Neural crest cell (in vitro differentiated cells): ENCODE measurements around the gene NFATC3. TPM values are rescaled to one million over a fixed set of nuclear protein-coding genes. Genes with fewer than 3 reads are reported as not detected.

Source experiments
- DNase-seq: peaks from one replicate; pipeline ENCODE4 v3.0.0; 2021; ENCODE audit warnings: low read depth, mixed read lengths, low spot score
- H3K27ac Mint-ChIP-seq: one replicate; pipeline ENCODE4 v1.8.0; 2021; ENCODE audit warnings: mild to moderate bottlenecking, mixed read lengths; ENCODE audit not compliant: unreplicated experiment
- H3K27me3 Mint-ChIP-seq: 2 replicates; pipeline ENCODE4 v1.8.0; 2021; ENCODE audit warnings: low read depth, mild to moderate bottlenecking, mixed read lengths
- H3K36me3 Mint-ChIP-seq: 2 replicates; pipeline ENCODE4 v1.8.0; 2021; ENCODE audit warnings: low read depth, mild to moderate bottlenecking, mixed read lengths
- H3K4me1 Mint-ChIP-seq: 2 replicates; pipeline ENCODE4 v1.8.0; 2021; ENCODE audit warnings: mixed read lengths
- H3K4me3 Mint-ChIP-seq: one replicate; pipeline ENCODE4 v1.8.0; 2021; ENCODE audit warnings: mild to moderate bottlenecking, mixed read lengths
- H3K9me3 Mint-ChIP-seq: 2 replicates; pipeline ENCODE4 v1.8.0; 2021; ENCODE audit warnings: mixed read lengths
- CTCF ChIP-seq: fragments of 200-600 bp; sonication (generic); conservative IDR thresholded peaks from 2 replicates; pipeline ENCODE4 v1.5.0; 2021; ENCODE audit warnings: antibody characterized with exemption, mild to moderate bottlenecking
- total RNA-seq: library from RNA; stranded (reverse); gene quantifications from 2 replicates; pipeline ENCODE4 v1.2.1, GENCODE V29; 2021

Gene NFATC3
- total RNA-seq, 1 donor from 2014 or later: 64.9 TPM

DNA sequence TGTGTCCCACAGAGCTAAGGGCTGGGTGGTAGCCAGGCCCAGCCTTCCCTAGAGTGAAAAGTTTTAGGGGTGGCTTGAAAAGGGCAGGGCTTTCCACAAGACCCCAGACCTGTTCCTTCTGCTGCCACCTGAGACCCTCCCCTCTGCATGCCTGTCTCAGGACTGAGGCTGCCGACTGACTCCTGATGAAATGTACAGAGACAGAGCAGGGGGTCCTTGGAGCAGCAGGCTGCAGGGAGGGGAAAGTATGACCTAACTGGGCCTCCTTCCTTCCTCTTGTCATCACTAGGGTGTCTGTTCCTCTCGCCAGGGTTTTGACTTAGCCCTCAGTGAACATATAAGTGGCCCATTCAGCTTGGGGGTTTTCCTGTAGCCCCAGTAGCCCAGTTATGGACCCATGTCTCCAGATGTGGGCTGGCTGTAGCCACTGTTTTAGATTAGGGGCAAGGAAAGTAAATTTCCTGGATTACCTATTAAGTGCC lies 14.9 kb upstream of the NFATC3 start:
- H3K4me3 Mint-ChIP-seq: no peak overlapping the region
- peaks cover 12% of the 10 kb centered on the region for H3K4me1 Mint-ChIP-seq
- H3K27ac Mint-ChIP-seq: no peak overlapping the region
- TF ChIP-seq CTCF: no peak
- no peaks in the 10 kb centered on the region for H3K9me3 Mint-ChIP-seq
- H3K36me3 Mint-ChIP-seq: peaks cover 4% of the 10 kb centered on the region
- DNase-seq: no peak
- H3K27me3 Mint-ChIP-seq: no peaks in the 10 kb centered on the region

- no peak for TF ChIP-seq CTCF
- Mint-ChIP-seq H3K27ac (no peak overlapping the region), H3K27me3 (no peaks in the 10 kb centered on the region), H3K4me3 (no peak overlapping the region), H3K36me3 (peaks cover 4% of the 10 kb centered on the region), H3K4me1 (peaks cover 8% of the 10 kb centered on the region), H3K9me3 (no peaks in the 10 kb centered on the region)
- DNase-seq: no peak
These were observed 14.2 kb upstream of the NFATC3 start for GRCh38 chr16:68070806-68071517.

- Mint-ChIP-seq H3K27me3 (no peaks in the 10 kb centered on the region), H3K4me3 (no peak overlapping the region), H3K4me1 (peaks cover 3% of the 10 kb centered on the region), H3K36me3 (peaks cover 7% of the 10 kb centered on the region), H3K9me3 (no peaks in the 10 kb centered on the region), H3K27ac (no peak overlapping the region)
- TF ChIP-seq CTCF: no peak
- DNase-seq: no peak
These were observed 13.7 kb upstream of the NFATC3 start for GRCh38 chr16:68071518-68071901.

DNA sequence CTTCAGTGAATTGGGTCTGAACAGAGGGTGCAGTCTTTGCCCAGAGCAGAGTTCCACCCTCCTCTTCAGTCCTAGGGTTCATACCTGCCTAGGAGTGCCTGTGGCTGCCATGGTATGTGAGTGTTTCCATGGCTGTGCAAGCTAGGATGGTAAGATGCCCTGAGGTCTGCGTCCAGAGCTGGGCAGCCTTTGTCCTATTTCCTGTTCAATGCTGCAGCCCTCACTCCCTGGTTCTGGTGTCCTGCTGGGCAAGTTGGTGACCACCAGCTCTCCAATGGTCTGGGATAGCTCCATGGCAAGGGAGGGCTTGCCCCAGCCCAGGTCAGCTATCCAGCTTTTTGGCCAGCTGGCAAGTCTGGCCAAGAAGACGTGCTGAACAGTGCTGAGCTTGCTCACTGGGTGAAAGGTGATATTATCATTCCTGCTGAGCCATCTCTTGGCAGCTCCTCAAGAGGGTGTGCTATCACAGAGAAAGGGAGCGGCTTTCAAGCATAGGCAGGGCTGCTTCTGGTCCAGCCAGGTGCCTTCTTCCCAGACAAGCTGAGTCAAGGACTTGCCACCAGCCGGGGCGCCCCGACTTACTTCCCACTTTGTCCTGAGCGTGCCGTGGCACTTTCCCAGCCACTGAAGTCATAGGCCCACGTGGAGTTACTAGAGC lies 13.0 kb upstream of the NFATC3 start:
- no peak for TF ChIP-seq CTCF
- peaks cover 3% of the 10 kb centered on the region for H3K4me1 Mint-ChIP-seq
- no peak for DNase-seq
- H3K27ac Mint-ChIP-seq: no peak overlapping the region
- H3K27me3 Mint-ChIP-seq: no peaks in the 10 kb centered on the region
- peaks cover 9% of the 10 kb centered on the region for H3K36me3 Mint-ChIP-seq
- no peak overlapping the region for H3K4me3 Mint-ChIP-seq
- H3K9me3 Mint-ChIP-seq: no peaks in the 10 kb centered on the region

- Mint-ChIP-seq H3K4me3 (no peak overlapping the region), H3K4me1 (no peaks in the 10 kb centered on the region), H3K36me3 (peaks cover 15% of the 10 kb centered on the region), H3K9me3 (no peaks in the 10 kb centered on the region), H3K27me3 (no peaks in the 10 kb centered on the region), H3K27ac (no peak overlapping the region)
- no peak for TF ChIP-seq CTCF
- DNase-seq: no peak
These were observed 11.0 kb upstream of the NFATC3 start for GRCh38 chr16:68073902-68074760.
